ENCODE results near the gene LRP1B.

The LRP1B gene

GRCh38 chr2:141560723-141561122 is 570.1 kb downstream of the LRP1B start:
- DNase-seq = no peak

- DNase-seq = no peak
Observed at GRCh38 chr2:141557329-141558095, 573.3 kb downstream of the LRP1B start.

GRCh38 chr2:141555876-141556470 is 574.8 kb downstream of the LRP1B start:
- DNase-seq = no peak

- DNase-seq = no peak
Observed at GRCh38 chr2:141554810-141555209, 576.0 kb downstream of the LRP1B start.

GRCh38 chr2:141534666-141535362 is 596.0 kb downstream of the LRP1B start:
- no peak for DNase-seq

- no peak for DNase-seq
Observed at GRCh38 chr2:141529659-141530058, 601.2 kb downstream of the LRP1B start.

- DNase-seq = no peak
Observed at GRCh38 chr2:141528990-141529389, 601.8 kb downstream of the LRP1B start.

GRCh38 chr2:141526760-141527159 is 604.1 kb downstream of the LRP1B start:
- no peak for DNase-seq

- no peak for DNase-seq
Observed at GRCh38 chr2:141524777-141525176, 606.0 kb downstream of the LRP1B start.

- no peak for DNase-seq
Observed at GRCh38 chr2:141523199-141523598, 607.6 kb downstream of the LRP1B start.

GRCh38 chr2:141522702-141523101 is 608.1 kb downstream of the LRP1B start:
- no peak for DNase-seq

- no peak for DNase-seq
Observed at GRCh38 chr2:141522048-141522447, 608.8 kb downstream of the LRP1B start.

- no peak for DNase-seq
Observed at GRCh38 chr2:141519906-141520305, 610.9 kb downstream of the LRP1B start.

- DNase-seq = no peak
Observed at GRCh38 chr2:141517852-141518421, 612.9 kb downstream of the LRP1B start.

- no peak for DNase-seq
Observed at GRCh38 chr2:141517180-141517851, 613.5 kb downstream of the LRP1B start.

GRCh38 chr2:141515931-141516330 is 614.9 kb downstream of the LRP1B start:
- DNase-seq = no peak

- no peak for DNase-seq
Observed at GRCh38 chr2:141513853-141514252, 617.0 kb downstream of the LRP1B start.

GRCh38 chr2:141508806-141509595 is 621.8 kb downstream of the LRP1B start:
- DNase-seq = no peak

- no peak for DNase-seq
Observed at GRCh38 chr2:141508086-141508752, 622.6 kb downstream of the LRP1B start.

GRCh38 chr2:141506135-141506534 is 624.7 kb downstream of the LRP1B start:
- no peak for DNase-seq

GRCh38 chr2:141501752-141502151 is 629.1 kb downstream of the LRP1B start:
- DNase-seq = no peak

GRCh38 chr2:141499123-141499522 is 631.7 kb downstream of the LRP1B start:
- no peak for DNase-seq

Data from activated CD4-positive, alpha-beta T cell treated with anti-CD3 and anti-CD28 coated beads, Interleukin-2, amount 50 U/mL, for 1 hour (primary cell).